HG03439 (cell line): Measurements from ENCODE around the gene CR1L.
"Not testable (repeated sequence)": the region's sequence is repeated elsewhere in the genome, so short reads cannot be mapped to it uniquely, and the experiment has no call there.

Experiments used
- ATAC-seq: cut with Tn5 transposase; IDR thresholded peaks from one replicate; pipeline ENCODE4 v1.9.1; 2021; ENCODE audit warnings: mild to moderate bottlenecking, moderate library complexity; ENCODE audit not compliant: unreplicated experiment

Gene CR1L

GRCh38 chr1:207645635-207646081, 725 bp downstream of the CR1L start:
- ATAC-seq, result no peak

- ATAC-seq, result no peak
Measured at GRCh38 chr1:207646171-207646570, 1.2 kb downstream of the CR1L start.

GRCh38 chr1:207646944-207647579, 2.1 kb downstream of the CR1L start:
- no peak for ATAC-seq

GRCh38 chr1:207647671-207648333, 2.9 kb downstream of the CR1L start:
- no peak for ATAC-seq

GRCh38 chr1:207648334-207649209, 3.6 kb downstream of the CR1L start:
- no peak for ATAC-seq

- no peak for ATAC-seq
Measured at GRCh38 chr1:207649210-207649753, 4.3 kb downstream of the CR1L start.

GRCh38 chr1:207649865-207650580, 5.1 kb downstream of the CR1L start:
- no peak for ATAC-seq

- ATAC-seq, result no peak
Measured at GRCh38 chr1:207651583-207651982, 6.7 kb downstream of the CR1L start.

- ATAC-seq, result no peak
Measured at GRCh38 chr1:207654320-207654719, 9.4 kb downstream of the CR1L start.

- no peak for ATAC-seq
Measured at GRCh38 chr1:207658408-207658807, 13.5 kb downstream of the CR1L start.

GRCh38 chr1:207658904-207659485, 14.1 kb downstream of the CR1L start:
- ATAC-seq, result no peak

GRCh38 chr1:207659545-207660153, 14.7 kb downstream of the CR1L start:
- ATAC-seq, result no peak

GRCh38 chr1:207661420-207661819, 16.5 kb downstream of the CR1L start:
- ATAC-seq, result not testable (repeated sequence)

- no peak for ATAC-seq
Measured at GRCh38 chr1:207666342-207666741, 21.4 kb downstream of the CR1L start.

- ATAC-seq, result no peak
Measured at GRCh38 chr1:207669528-207670009, 24.6 kb downstream of the CR1L start.

GRCh38 chr1:207670192-207670591, 25.3 kb downstream of the CR1L start:
- peak; percentile 85 for ATAC-seq

GRCh38 chr1:207670997-207671396, 26.1 kb downstream of the CR1L start:
- no peak for ATAC-seq

- no peak for ATAC-seq
Measured at GRCh38 chr1:207672522-207673130, 27.7 kb downstream of the CR1L start.

GRCh38 chr1:207673399-207673798, 28.5 kb downstream of the CR1L start:
- no peak for ATAC-seq
